ENCODE measurements around the gene KCNH3. TPM values are rescaled to one million over a fixed set of nuclear protein-coding genes. Genes with fewer than 3 reads are reported as not detected.

The KCNH3 gene
- total and polyA plus RNA-seq, 7 donors, result 0.04 to 0.32 (median 0.05) TPM; not detected in 3

DNA sequence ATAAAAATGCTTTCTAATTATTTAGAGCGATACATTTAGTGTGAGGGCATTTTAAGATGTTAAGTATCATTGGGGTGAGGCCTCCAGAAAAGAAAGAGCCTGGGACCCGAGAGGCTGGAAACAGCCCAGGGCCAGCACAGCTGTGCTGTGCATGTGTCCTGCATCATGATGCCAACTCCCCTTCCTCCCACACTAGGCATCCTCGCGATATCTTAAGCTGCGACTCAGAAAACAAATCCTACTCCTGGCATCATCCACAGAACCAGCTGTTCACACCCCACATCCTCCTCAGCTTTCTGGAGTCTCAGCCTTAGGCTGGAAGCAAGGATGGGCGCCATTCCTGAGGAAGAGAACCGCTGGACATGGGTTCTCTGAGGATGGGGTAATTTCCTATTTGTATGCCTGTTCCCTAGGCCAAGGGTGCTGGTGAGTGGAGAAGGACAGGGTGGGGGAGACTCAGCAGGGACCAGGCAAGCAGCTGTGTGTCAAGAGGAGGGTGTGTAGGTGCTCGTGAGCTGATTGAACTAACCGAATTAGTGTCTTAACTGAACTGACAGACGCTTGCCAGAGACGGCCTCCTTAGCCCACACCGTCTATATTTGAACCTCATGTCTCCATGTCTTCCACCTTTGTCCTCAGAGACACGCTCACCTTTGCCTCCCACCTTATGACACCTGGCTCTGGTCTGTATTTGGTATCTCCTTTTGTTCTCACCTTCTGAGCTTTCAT lies 44.7 kb downstream of the KCNH3 start:
- H3K9me3 ChIP-seq, result no peaks in the 10 kb centered on the region
- TF ChIP-seq, protein P1, sequence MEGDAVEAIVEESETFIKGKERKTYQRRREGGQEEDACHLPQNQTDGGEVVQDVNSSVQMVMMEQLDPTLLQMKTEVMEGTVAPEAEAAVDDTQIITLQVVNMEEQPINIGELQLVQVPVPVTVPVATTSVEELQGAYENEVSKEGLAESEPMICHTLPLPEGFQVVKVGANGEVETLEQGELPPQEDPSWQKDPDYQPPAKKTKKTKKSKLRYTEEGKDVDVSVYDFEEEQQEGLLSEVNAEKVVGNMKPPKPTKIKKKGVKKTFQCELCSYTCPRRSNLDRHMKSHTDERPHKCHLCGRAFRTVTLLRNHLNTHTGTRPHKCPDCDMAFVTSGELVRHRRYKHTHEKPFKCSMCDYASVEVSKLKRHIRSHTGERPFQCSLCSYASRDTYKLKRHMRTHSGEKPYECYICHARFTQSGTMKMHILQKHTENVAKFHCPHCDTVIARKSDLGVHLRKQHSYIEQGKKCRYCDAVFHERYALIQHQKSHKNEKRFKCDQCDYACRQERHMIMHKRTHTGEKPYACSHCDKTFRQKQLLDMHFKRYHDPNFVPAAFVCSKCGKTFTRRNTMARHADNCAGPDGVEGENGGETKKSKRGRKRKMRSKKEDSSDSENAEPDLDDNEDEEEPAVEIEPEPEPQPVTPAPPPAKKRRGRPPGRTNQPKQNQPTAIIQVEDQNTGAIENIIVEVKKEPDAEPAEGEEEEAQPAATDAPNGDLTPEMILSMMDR (IDR thresholded peaks at IDR 0.05), result no peak
- H3K27ac ChIP-seq, result no peak overlapping the region
- intact Hi-C loops (cut with DNase I), result loop anchor here (5.0 kb wide), 3 partner anchors 36 to 226 kb away; partner anchors contain the start of gene KCNH3 (in 1 of the 2)
- H3K4me1 ChIP-seq, result peaks cover 12% of the 10 kb centered on the region
- H3K36me3 ChIP-seq (ENCODE audit: insufficient read depth in 1 of 2, low read depth in 1 of 2), result peaks cover 0 to 6% of the 10 kb centered on the region in 2 donors
- 47 to 59% (median 51%) methylated on average over 13 of the region's 13 CpGs for WGBS, 3 donors
- ATAC-seq (no peak), DNase-seq (no peak)
- H3K4me3 ChIP-seq, result no peak overlapping the region
- no peaks in the 10 kb centered on the region for H3K27me3 ChIP-seq (ENCODE audit: insufficient read depth in 3 of 3, low read length in 2 of 3)

- DNase-seq (no peak), ATAC-seq (no peak)
- TF ChIP-seq, protein P1 (IDR thresholded peaks at IDR 0.05), result no peak
- H3K36me3 ChIP-seq (ENCODE audit: insufficient read depth in 1 of 2, low read depth in 1 of 2), result peaks cover 0 to 6% of the 10 kb centered on the region in 2 donors
- 72% methylated on average over 7 of the region's 7 CpGs for WGBS, 3 donors
- no peak overlapping the region for H3K27ac ChIP-seq
- H3K27me3 ChIP-seq (ENCODE audit: insufficient read depth in 3 of 3, low read length in 2 of 3), result no peaks in the 10 kb centered on the region
- intact Hi-C loops (cut with DNase I), result loop anchor here (5.0 kb wide), 3 partner anchors 37 to 227 kb away; partner anchors contain the start of gene KCNH3 (in 1 of the 2)
- no peak overlapping the region for H3K4me3 ChIP-seq
- H3K4me1 ChIP-seq, result peaks cover 18% of the 10 kb centered on the region
- H3K9me3 ChIP-seq, result no peaks in the 10 kb centered on the region
These were observed 45.8 kb downstream of the KCNH3 start for GRCh38 chr12:49584591-49584990.

DNA sequence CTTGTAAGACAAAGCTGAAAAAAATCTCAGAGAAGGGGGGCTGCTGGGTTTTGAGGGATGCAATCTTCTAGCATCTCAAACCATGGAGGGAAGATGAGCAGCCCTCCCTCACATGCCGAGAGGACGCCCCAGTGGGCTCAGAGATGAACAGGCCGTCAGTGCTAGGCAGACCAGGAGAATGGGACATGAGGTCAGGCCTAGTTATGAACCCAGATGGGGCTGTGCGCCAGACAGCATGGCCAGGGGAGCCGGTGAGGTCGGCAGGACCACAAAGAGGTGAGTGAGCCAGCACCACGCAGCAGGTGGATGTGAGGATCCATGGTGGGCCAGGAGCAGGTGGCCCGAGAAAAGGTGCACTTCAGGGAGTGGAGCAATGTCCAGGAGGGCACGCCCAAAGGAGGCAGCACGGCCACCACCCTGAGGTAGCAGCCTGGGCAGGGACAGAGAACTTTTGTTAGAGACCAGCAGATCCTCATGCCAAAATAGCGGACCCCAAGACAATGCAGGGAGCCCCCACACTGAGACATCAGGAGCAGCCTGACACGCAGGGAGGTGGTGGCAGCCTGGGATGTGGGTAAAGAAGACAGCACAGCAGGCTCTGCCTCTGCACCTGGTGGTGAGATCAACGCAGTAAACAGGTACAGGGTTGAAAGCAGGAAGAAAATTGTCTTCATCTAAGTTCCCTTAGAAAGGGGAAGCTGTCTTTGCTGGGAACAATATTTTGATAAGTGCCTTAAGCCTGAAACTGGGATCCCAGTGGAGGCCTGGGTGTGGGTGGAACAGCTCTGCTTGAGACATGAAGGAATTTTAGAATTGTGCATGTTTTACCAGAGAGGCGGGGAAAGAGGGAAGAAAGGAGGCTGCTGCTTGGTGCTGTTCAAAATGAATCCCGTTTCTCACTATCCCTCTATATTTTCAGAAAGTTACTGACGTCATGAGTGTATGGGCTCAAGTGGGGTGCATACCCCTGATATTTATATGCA lies 46.9 kb downstream of the KCNH3 start:
- peaks cover 0 to 6% of the 10 kb centered on the region in 2 donors for H3K36me3 ChIP-seq (ENCODE audit: insufficient read depth in 1 of 2, low read depth in 1 of 2)
- H3K27ac ChIP-seq, result no peak overlapping the region
- ATAC-seq (no peak), DNase-seq (no peak)
- 70 to 84% (median 82%) methylated on average over 16 of the region's 16 CpGs for WGBS, 3 donors
- intact Hi-C loops (cut with DNase I), result no loop called here
- H3K27me3 ChIP-seq (ENCODE audit: insufficient read depth in 3 of 3, low read length in 2 of 3), result no peaks in the 10 kb centered on the region
- no peak overlapping the region for H3K4me3 ChIP-seq
- peaks cover 16% of the 10 kb centered on the region for H3K4me1 ChIP-seq
- TF ChIP-seq, protein P1 (IDR thresholded peaks at IDR 0.05), result no peak
- H3K9me3 ChIP-seq, result no peaks in the 10 kb centered on the region

DNA sequence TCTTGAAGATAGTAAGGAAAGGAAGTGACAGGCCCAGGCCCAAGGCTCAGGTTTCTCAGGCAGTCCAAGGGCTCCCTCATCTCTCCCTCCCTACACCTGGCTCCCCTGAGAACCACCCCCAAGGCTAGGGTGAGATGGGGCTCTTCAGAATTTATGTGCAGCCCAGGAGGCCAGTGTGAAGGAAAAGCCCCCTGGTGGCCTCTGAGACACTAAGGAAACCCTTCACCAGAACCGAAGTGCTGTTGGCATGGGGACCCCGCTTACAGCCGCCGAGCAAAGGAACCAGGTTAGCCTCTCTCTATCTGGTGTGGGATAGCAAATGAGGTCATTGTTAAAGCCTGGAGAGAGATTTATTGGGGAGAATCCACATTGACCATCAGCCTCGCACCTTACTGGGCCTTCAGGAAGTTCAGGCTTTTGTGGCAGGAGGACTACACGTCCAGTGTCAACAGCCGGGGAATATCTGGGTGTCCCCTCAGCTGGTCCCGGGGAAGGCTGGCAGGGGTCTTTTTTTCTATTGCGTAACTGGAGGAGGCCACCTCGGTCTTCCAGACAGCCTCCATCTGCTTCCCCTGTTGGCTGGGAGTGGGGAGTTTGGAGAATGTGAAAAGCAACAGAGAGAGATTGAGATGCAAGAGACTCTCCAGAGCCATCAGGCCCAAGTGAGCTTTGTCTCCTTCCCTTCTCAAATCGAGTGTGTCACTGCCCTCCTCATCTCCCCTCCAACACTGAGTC lies 48.5 kb downstream of the KCNH3 start:
- ATAC-seq (no peak), DNase-seq (no peak)
- H3K9me3 ChIP-seq, result no peaks in the 10 kb centered on the region
- TF ChIP-seq, protein P1 (IDR thresholded peaks at IDR 0.05), result no peak
- intact Hi-C loops (cut with DNase I), result no loop called here
- no peaks in the 10 kb centered on the region for H3K27me3 ChIP-seq (ENCODE audit: insufficient read depth in 3 of 3, low read length in 2 of 3)
- WGBS, 3 donors, result 82 to 85% (median 84%) methylated on average over 11 of the region's 11 CpGs
- H3K27ac ChIP-seq, result no peak overlapping the region
- no peak overlapping the region for H3K4me3 ChIP-seq
- H3K4me1 ChIP-seq, result peaks cover 11% of the 10 kb centered on the region
- H3K36me3 ChIP-seq (ENCODE audit: insufficient read depth in 1 of 2, low read depth in 1 of 2), result peaks cover 0 to 6% of the 10 kb centered on the region in 2 donors
